ENCODE results near the gene GALNS.

DNA sequence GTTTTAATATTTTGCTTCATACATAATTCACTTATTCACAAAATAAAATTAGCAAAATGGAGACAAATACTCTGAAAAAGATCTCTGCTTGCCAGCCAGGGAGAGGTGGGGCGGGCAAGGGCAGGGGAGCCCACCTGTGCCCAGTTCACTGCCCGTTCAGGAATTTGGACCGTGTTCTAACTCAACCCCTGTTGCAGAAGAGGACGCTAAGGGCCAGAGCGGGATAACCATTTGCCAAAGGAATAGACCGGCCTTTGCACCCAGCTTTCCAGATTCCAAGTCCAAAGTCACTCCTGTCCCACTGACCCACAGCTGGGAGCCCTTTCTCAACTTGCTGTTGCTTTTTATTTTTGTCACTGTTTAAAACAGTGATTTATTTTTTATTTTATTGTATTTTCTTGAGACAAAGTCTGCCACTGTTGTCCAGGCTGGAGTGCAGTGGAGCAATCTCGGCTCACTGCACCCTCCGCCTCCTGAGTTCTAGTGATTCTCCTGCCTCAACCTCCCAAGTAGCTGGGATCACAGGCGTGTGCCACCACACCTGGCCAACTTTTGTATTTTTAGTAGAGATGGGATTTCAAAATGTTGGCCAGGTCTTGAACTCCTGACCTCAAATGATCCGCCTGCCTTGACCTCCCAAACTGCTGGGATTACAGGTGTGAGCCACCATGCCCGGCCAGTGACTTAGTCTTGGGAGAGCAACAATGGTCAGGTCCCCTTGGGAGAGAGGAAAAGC, 69.0 kb downstream of the GALNS start:
- TF ChIP-seq, protein P1, sequence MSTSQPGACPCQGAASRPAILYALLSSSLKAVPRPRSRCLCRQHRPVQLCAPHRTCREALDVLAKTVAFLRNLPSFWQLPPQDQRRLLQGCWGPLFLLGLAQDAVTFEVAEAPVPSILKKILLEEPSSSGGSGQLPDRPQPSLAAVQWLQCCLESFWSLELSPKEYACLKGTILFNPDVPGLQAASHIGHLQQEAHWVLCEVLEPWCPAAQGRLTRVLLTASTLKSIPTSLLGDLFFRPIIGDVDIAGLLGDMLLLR (CRISPR knock-in tag; IDR thresholded peaks at IDR 0.05) = no peak
- TF ChIP-seq, protein P2, sequence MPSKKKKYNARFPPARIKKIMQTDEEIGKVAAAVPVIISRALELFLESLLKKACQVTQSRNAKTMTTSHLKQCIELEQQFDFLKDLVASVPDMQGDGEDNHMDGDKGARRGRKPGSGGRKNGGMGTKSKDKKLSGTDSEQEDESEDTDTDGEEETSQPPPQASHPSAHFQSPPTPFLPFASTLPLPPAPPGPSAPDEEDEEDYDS (CRISPR knock-in tag; IDR thresholded peaks at IDR 0.05) = no peak
- TF ChIP-seq POLR2A (IDR thresholded peaks at IDR 0.05; ENCODE audit: insufficient read depth in 1 of 2, low read depth in 2 of 2, low read length in 2 of 2) (no peak), RAD51 (IDR thresholded peaks at IDR 0.05; ENCODE audit: borderline replicate concordance) (no peak), ZNF207 (IDR thresholded peaks at IDR 0.05; ENCODE audit: borderline replicate concordance) (no peak), ZNF891 (CRISPR knock-in tag; IDR thresholded peaks at IDR 0.05) (no peak), RXRA (CRISPR knock-in tag; IDR thresholded peaks at IDR 0.05) (no peak), ZNF484 (CRISPR knock-in tag; IDR thresholded peaks at IDR 0.05; ENCODE audit: borderline replicate concordance, low read depth) (no peak), TCF7 (IDR thresholded peaks at IDR 0.05; ENCODE audit: low read depth) (no peak), SIX1 (CRISPR knock-in tag; IDR thresholded peaks at IDR 0.05; ENCODE audit: borderline replicate concordance) (no peak), NONO (IDR thresholded peaks at IDR 0.05) (no peak), NONO (CRISPR knock-in tag; conservative IDR thresholded peaks at IDR 0.05) (no peak), ZNF737 (CRISPR knock-in tag; IDR thresholded peaks at IDR 0.05; ENCODE audit: borderline replicate concordance) (no peak)
- TF ChIP-seq, protein P3, sequence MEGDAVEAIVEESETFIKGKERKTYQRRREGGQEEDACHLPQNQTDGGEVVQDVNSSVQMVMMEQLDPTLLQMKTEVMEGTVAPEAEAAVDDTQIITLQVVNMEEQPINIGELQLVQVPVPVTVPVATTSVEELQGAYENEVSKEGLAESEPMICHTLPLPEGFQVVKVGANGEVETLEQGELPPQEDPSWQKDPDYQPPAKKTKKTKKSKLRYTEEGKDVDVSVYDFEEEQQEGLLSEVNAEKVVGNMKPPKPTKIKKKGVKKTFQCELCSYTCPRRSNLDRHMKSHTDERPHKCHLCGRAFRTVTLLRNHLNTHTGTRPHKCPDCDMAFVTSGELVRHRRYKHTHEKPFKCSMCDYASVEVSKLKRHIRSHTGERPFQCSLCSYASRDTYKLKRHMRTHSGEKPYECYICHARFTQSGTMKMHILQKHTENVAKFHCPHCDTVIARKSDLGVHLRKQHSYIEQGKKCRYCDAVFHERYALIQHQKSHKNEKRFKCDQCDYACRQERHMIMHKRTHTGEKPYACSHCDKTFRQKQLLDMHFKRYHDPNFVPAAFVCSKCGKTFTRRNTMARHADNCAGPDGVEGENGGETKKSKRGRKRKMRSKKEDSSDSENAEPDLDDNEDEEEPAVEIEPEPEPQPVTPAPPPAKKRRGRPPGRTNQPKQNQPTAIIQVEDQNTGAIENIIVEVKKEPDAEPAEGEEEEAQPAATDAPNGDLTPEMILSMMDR (CRISPR knock-in tag; IDR thresholded peaks at IDR 0.05) = 0 out of 2 replicates have a peak, but pooled peaks have one; percentile 12
